Measurements from ENCODE around the gene PCDHGB5. TPM values are rescaled to one million over a fixed set of nuclear protein-coding genes. Genes with fewer than 3 reads are reported as not detected.
A peak's percentile ranks its signal among the peaks of the same experiment; 100 is the strongest.
"Not testable (repeated sequence)": the region's sequence is repeated elsewhere in the genome, so short reads cannot be mapped to it uniquely, and the experiment has no call there.

Gene PCDHGB5
- total RNA-seq, 1 donor from 2014 or later = 15.0 TPM

GRCh38 chr5:141382469-141383294 is 15.1 kb upstream of the PCDHGB5 start, which contains the start of gene PCDHGA7:
Gene PCDHGA7 (plus strand): TSS chr5:141382742. CDS start chr5:141382900, 158 bp downstream.
- intact Hi-C loops (cut with DNase I) = no loop called here
- H3K4me1 ChIP-seq = no peaks in the 10 kb centered on the region
- H3K36me3 ChIP-seq = peaks cover 0 to 6% of the 10 kb centered on the region in 2 donors
- no peak within 1 kb of the TSS for H3K27ac ChIP-seq
- DNase-seq (ENCODE audit: extremely low spot score in 2 of 2) = no peak
- no peaks in the 10 kb centered on the region for H3K27me3 ChIP-seq
- peaks cover 64% of the 10 kb centered on the region for H3K9me3 ChIP-seq
- no peak for TF ChIP-seq CTCF (IDR thresholded peaks at IDR 0.05)
- no peak for TF ChIP-seq POLR2A (IDR thresholded peaks at IDR 0.05)
- no peak for TF ChIP-seq POLR2AphosphoS5 (IDR thresholded peaks at IDR 0.05; ENCODE audit: insufficient read depth in 1 of 2, low read depth in 1 of 2)
- peak within 1 kb of the TSS in 1 of 2 donors; percentile 19 for H3K4me3 ChIP-seq

GRCh38 chr5:141383345-141383744 is 14.4 kb upstream of the PCDHGB5 start:
- Histone ChIP-seq H3K27ac (no peak overlapping the region), H3K4me1 (no peaks in the 10 kb centered on the region), H3K4me3 (no peak overlapping the region), H3K9me3 (peaks cover 60% of the 10 kb centered on the region), H3K36me3 (peaks cover 0 to 6% of the 10 kb centered on the region in 2 donors), H3K27me3 (no peaks in the 10 kb centered on the region)
- intact Hi-C loops (cut with DNase I) = no loop called here
- DNase-seq (ENCODE audit: extremely low spot score in 2 of 2) = no peak
- TF ChIP-seq POLR2A (IDR thresholded peaks at IDR 0.05) (no peak), POLR2AphosphoS5 (IDR thresholded peaks at IDR 0.05; ENCODE audit: insufficient read depth in 1 of 2, low read depth in 1 of 2) (no peak), CTCF (IDR thresholded peaks at IDR 0.05) (no peak)

GRCh38 chr5:141384471-141385267 is 13.1 kb upstream of the PCDHGB5 start:
- DNase-seq (ENCODE audit: extremely low spot score in 2 of 2) = no peak
- H3K27me3 ChIP-seq = no peaks in the 10 kb centered on the region
- TF ChIP-seq CTCF (IDR thresholded peaks at IDR 0.05) (no peak), POLR2AphosphoS5 (IDR thresholded peaks at IDR 0.05; ENCODE audit: insufficient read depth in 1 of 2, low read depth in 1 of 2) (no peak), POLR2A (IDR thresholded peaks at IDR 0.05) (no peak)
- no peaks in the 10 kb centered on the region for H3K4me1 ChIP-seq
- peak overlapping the region in 1 of 2 donors; percentile 10 for H3K4me3 ChIP-seq
- H3K27ac ChIP-seq = no peak overlapping the region
- H3K9me3 ChIP-seq = peaks cover 61% of the 10 kb centered on the region
- intact Hi-C loops (cut with DNase I) = no loop called here
- peaks cover 0 to 6% of the 10 kb centered on the region in 2 donors for H3K36me3 ChIP-seq

- intact Hi-C loops (cut with DNase I); H3K27ac ChIP-seq; DNase-seq (ENCODE audit: extremely low spot score in 2 of 2); H3K27me3 ChIP-seq; H3K36me3 ChIP-seq; H3K4me3 ChIP-seq; H3K4me1 ChIP-seq: not testable (repeated sequence)
- peaks cover 69% of the 10 kb centered on the region for H3K9me3 ChIP-seq
These were observed 10.0 kb upstream of the PCDHGB5 start, which contains the start of gene PCDHGB4 for GRCh38 chr5:141387557-141388311. Gene PCDHGB4 (plus strand): TSS chr5:141387698. CDS start chr5:141387885, 187 bp downstream.

GRCh38 chr5:141388661-141389060 is 9.1 kb upstream of the PCDHGB5 start:
- Histone ChIP-seq H3K4me1 (no peaks in the 10 kb centered on the region), H3K27ac (no peak overlapping the region), H3K27me3 (no peaks in the 10 kb centered on the region), H3K4me3 (no peak overlapping the region), H3K36me3 (peaks cover 0 to 9% of the 10 kb centered on the region in 2 donors), H3K9me3 (peaks cover 69% of the 10 kb centered on the region)
- no peak for DNase-seq (ENCODE audit: extremely low spot score in 2 of 2)
- no peak for TF ChIP-seq CTCF (IDR thresholded peaks at IDR 0.05)
- intact Hi-C loops (cut with DNase I) = no loop called here
